GM12878 (cell line): ENCODE results near the gene FJX1. TPM values are rescaled to one million over a fixed set of nuclear protein-coding genes. Genes with fewer than 3 reads are reported as not detected.

ENCODE experiments used
- ATAC-seq: fragments of 200-7000 bp; cut with Tn5 transposase; 3 replicates; pipeline ENCODE4 v1.9.1; 2020; ENCODE audit warnings: mild to moderate bottlenecking, moderate library complexity
- BruUV-seq: library from RNA; stranded (reverse); fragments of 400-500 nt; replicated peaks from 2 replicates; lab custom pipeline; 2021; lab: Mats Ljungman, UMichigan
- CTCF ChIA-PET: fragments of 300-600 bp; sonication (Branson Sonifier 250); formaldehyde crosslinking; extraction: SDS; loops from one replicate; lab custom pipeline; 2021; ENCODE audit warnings: inconsistent platforms; lab: Yijun Ruan, JAX
- POLR2A ChIA-PET: fragments of 350-600 bp; formaldehyde crosslinking; extraction: SDS; loops from one replicate; lab custom pipeline; 2021; ENCODE audit warnings: inconsistent platforms; lab: Charles Lee
- RAD21 ChIA-PET: fragments of 300-600 bp; sonication (Branson Sonifier 250); formaldehyde crosslinking; loops from one replicate; lab custom pipeline; 2023; ENCODE audit warnings: antibody characterized with exemption; ENCODE audit not compliant: unreplicated experiment; lab: Charles Lee
- SMC1A ChIA-PET: fragments of 300-600 bp; sonication (Branson Sonifier 250); formaldehyde crosslinking; loops from one replicate; lab custom pipeline; 2023; ENCODE audit not compliant: unreplicated experiment, uncharacterized antibody; lab: Charles Lee
- DNase-seq: peaks from one replicate; pipeline ENCODE4 v3.0.0-alpha.2; 2011; ENCODE audit warnings: low read depth, low spot score
- FAIRE-seq: peaks from 3 replicates; lab custom pipeline; 2011; peaks lifted over from hg19 to GRCh38; lab: Jason Lieb, UNC
- H2AFZ ChIP-seq: 2 replicates; pipeline ENCODE4 v1.6.0; 2011; ENCODE audit warnings: low read depth, low read length, control low read depth; ENCODE audit not compliant: control insufficient read depth
- H3K27ac ChIP-seq: 2 replicates; pipeline ENCODE4 v1.5.1; 2011; ENCODE audit warnings: control low read depth; ENCODE audit not compliant: control insufficient read depth, insufficient read depth
- H3K27me3 ChIP-seq, 2 experiments: replicated peaks in 1 of 2; 2 replicates each; pipeline versions ENCODE4 v1.6.0 to v1.6.1; 2011; ENCODE audit warnings: low read length in 1 of 2; ENCODE audit not compliant: control insufficient read depth in 2 of 2, insufficient read depth in 2 of 2
- H3K36me3 ChIP-seq, 2 experiments: 2 replicates each; pipeline ENCODE4 v1.5.1; 2011; ENCODE audit warnings: low read length in 1 of 2; ENCODE audit not compliant: control insufficient read depth in 2 of 2, insufficient read depth in 2 of 2
- H3K4me1 ChIP-seq: 2 replicates; pipeline ENCODE4 v1.6.1; 2011; ENCODE audit warnings: mild to moderate bottlenecking, low read length, moderate library complexity, mixed read lengths; ENCODE audit not compliant: control insufficient read depth, insufficient read depth
- H3K4me2 ChIP-seq: 2 replicates; pipeline ENCODE4 v1.6.0; 2011; ENCODE audit warnings: control low read depth; ENCODE audit not compliant: control insufficient read depth, insufficient read depth
- H3K4me3 ChIP-seq: fragments of 200-600 bp; sonication (generic); 2 replicates; pipeline ENCODE4 v1.5.1; 2016
- H3K79me2 ChIP-seq: 2 replicates; pipeline ENCODE4 v1.6.0; 2011; ENCODE audit warnings: low read length; ENCODE audit not compliant: control insufficient read depth, insufficient read depth
- H3K9ac ChIP-seq: 2 replicates; pipeline ENCODE4 v1.8.0; 2011; ENCODE audit warnings: low read length, control low read depth, mixed read lengths; ENCODE audit not compliant: control insufficient read depth, insufficient read depth
- H3K9me3 ChIP-seq: replicated peaks from 3 replicates; pipeline ENCODE4 v1.5.1; 2011; ENCODE audit warnings: mild to moderate bottlenecking, low read length; ENCODE audit not compliant: control insufficient read depth, insufficient read depth
- H4K20me1 ChIP-seq: 2 replicates; pipeline ENCODE4 v1.6.0; 2011; ENCODE audit not compliant: control insufficient read depth, insufficient read depth
- BACH1 ChIP-seq: fragments of 450-650 bp; IDR thresholded peaks from 2 replicates; pipeline ENCODE4 v1.6.1; 2017; ENCODE audit warnings: mild to moderate bottlenecking, borderline replicate concordance
- MTA3 ChIP-seq: IDR thresholded peaks from 2 replicates; pipeline ENCODE4 v1.6.1; 2012; ENCODE audit warnings: low read length, inconsistent platforms, borderline replicate concordance
- POLR2AphosphoS5 ChIP-seq: IDR thresholded peaks from 2 replicates; pipeline ENCODE4 v1.6.1; 2011; ENCODE audit warnings: mild to moderate bottlenecking, low read length, inconsistent platforms
- SUZ12 ChIP-seq: fragments of 200-600 bp; sonication (generic); IDR thresholded peaks from one replicate; pipeline ENCODE4 v1.6.1; 2018; ENCODE audit warnings: antibody characterized with exemption, mild to moderate bottlenecking; ENCODE audit not compliant: unreplicated experiment
- TBL1XR1 ChIP-seq: IDR thresholded peaks from 2 replicates; pipeline ENCODE4 v1.6.1; 2012; ENCODE audit warnings: low read depth, low read length, improper control_type of control experiment
- TCF12 ChIP-seq: IDR thresholded peaks from 2 replicates; pipeline ENCODE4 v1.6.1; 2011; ENCODE audit warnings: low read depth, mild to moderate bottlenecking, low read length
- ZBTB33 ChIP-seq: fragments of 450-650 bp; IDR thresholded peaks from 2 replicates; pipeline ENCODE4 v1.6.1; 2017; ENCODE audit warnings: mild to moderate bottlenecking
- WGBS: methylation state at CpG from one replicate; pipeline ENCODE4 v1.1.6; 2016; ENCODE audit warnings: low lambda C conversion rate; ENCODE audit not compliant: insufficient replicate concordance, insufficient coverage; ENCODE audit errors: missing lambda C conversion rate; 5-methylcytosine and 5-hydroxymethylcytosine counted together
- in situ Hi-C: fragments of 300-500 bp; cut with MboI; formaldehyde crosslinking; loops from 9 replicates; pipeline ENCODE4 v1.14.3; 2018; ENCODE audit warnings: mixed read lengths
- intact Hi-C: fragments of 100-400 bp; cut with micrococcal nuclease; formaldehyde crosslinking; loops from one replicate; pipeline ENCODE4 v1.14.2; 2022; ENCODE audit not compliant: unreplicated experiment
- polyA plus RNA-seq, 11 experiments: library from polyadenylated mRNA; depleted of rRNA in 4 of 11; unstranded in 6 of 11; stranded (reverse) in 5 of 11; fragments of >200 nt; fragmentation: Nextera tagmentation in 4 of 11; fragmentation: Illumina TruSeq in 1 of 11; extraction: Ambion mirVana in 4 of 11; extraction: Trizol in 1 of 11; gene quantifications; 1 replicate in 1 of 11; 2 replicates in 10 of 11; pipeline versions ENCODE4 v1.2.1 to v1.2.3, GENCODE V29; 2011 to 2016; ENCODE audit warnings: inconsistent platforms in 2 of 11, missing spikeins in 2 of 11, low read depth in 1 of 11
- total RNA-seq, 4 experiments: library from RNA; depleted of rRNA in 3 of 4; stranded (reverse); fragments of >200 nt in 3 of 4; fragmentation: Illumina TruSeq in 1 of 4; extraction: Trizol in 1 of 4; gene quantifications; 2 replicates each; pipeline versions ENCODE4 v1.2.1 to v1.2.3, GENCODE V29; 2013 to 2021

Gene FJX1
- total and polyA plus RNA-seq, 10 of the 15 experiments (the other 5 are each of a cell fraction or from before 2014, with no cell fraction given): 1.7 to 26.1 (median 10.0) TPM

- no peaks in the 10 kb centered on the region for H3K36me3 ChIP-seq
- H4K20me1 ChIP-seq: no peaks in the 10 kb centered on the region
- in situ Hi-C loops: loop anchor here (5.0 kb wide), 1 partner anchor 527 kb away; no protein-coding TSS in a partner anchor
Observed at GRCh38 chr11:35610631-35611030, 7.6 kb upstream of the FJX1 start.

More at GRCh38 chr11:35610631-35611030, 7.6 kb upstream of the FJX1 start:
- TF ChIP-seq ZBTB33 (no peak), TBL1XR1 (no peak), SUZ12 (no peak), BACH1 (no peak), MTA3 (no peak), POLR2AphosphoS5 (no peak), TCF12 (no peak)
- DNase-seq: no peak
- 76% methylated on average over 7 of the region's 7 CpGs for WGBS
- no peak overlapping the region for H3K4me2 ChIP-seq
- H3K27ac ChIP-seq: no peak overlapping the region
- H3K9me3 ChIP-seq: no peaks in the 10 kb centered on the region
- SMC1A ChIA-PET: interaction anchor here (1.1 to 3.0 kb wide), 5 partner anchors 9 to 521 kb away, joined by 3 to 11 read pairs (median 5); no protein-coding TSS in a partner anchor
- CTCF ChIA-PET: interaction anchor here (1.0 to 1.9 kb wide), 2 partner anchors 211 to 520 kb away, joined by 3 to 10 read pairs; no protein-coding TSS in a partner anchor
- FAIRE-seq: no peak
- no peaks in the 10 kb centered on the region for H3K4me1 ChIP-seq
- H2AFZ ChIP-seq: no peak overlapping the region
- intact Hi-C loops: loop anchor here (10.0 kb wide), 2 partner anchors 304 to 334 kb away; partner anchors contain the start of gene LDLRAD3
- H3K79me2 ChIP-seq: no peaks in the 10 kb centered on the region
- H3K9ac ChIP-seq: no peak overlapping the region
- H3K27me3 ChIP-seq: no peaks in the 10 kb centered on the region; a peak in 2 of 4 replicates
- ATAC-seq: no peak
- RAD21 ChIA-PET: interaction anchor here (1.2 kb wide), 1 partner anchor 638 kb away, joined by 3 read pairs; no protein-coding TSS in a partner anchor
- POLR2A ChIA-PET: no interaction called here
- no peak overlapping the region for H3K4me3 ChIP-seq
- no TSS peak for BruUV-seq
